RKO (cell line): ENCODE measurements around the gene SNX10.
A peak's percentile ranks its signal among the peaks of the same experiment; 100 is the strongest.
"Not testable (repeated sequence)": the region's sequence is repeated elsewhere in the genome, so short reads cannot be mapped to it uniquely, and the experiment has no call there.

Source experiments
- DNase-seq: peaks from one replicate; pipeline ENCODE4 v3.0.0-alpha.2; 2016; ENCODE audit warnings: low spot score

SNX10 gene, protein sequence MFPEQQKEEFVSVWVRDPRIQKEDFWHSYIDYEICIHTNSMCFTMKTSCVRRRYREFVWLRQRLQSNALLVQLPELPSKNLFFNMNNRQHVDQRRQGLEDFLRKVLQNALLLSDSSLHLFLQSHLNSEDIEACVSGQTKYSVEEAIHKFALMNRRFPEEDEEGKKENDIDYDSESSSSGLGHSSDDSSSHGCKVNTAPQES

DNA sequence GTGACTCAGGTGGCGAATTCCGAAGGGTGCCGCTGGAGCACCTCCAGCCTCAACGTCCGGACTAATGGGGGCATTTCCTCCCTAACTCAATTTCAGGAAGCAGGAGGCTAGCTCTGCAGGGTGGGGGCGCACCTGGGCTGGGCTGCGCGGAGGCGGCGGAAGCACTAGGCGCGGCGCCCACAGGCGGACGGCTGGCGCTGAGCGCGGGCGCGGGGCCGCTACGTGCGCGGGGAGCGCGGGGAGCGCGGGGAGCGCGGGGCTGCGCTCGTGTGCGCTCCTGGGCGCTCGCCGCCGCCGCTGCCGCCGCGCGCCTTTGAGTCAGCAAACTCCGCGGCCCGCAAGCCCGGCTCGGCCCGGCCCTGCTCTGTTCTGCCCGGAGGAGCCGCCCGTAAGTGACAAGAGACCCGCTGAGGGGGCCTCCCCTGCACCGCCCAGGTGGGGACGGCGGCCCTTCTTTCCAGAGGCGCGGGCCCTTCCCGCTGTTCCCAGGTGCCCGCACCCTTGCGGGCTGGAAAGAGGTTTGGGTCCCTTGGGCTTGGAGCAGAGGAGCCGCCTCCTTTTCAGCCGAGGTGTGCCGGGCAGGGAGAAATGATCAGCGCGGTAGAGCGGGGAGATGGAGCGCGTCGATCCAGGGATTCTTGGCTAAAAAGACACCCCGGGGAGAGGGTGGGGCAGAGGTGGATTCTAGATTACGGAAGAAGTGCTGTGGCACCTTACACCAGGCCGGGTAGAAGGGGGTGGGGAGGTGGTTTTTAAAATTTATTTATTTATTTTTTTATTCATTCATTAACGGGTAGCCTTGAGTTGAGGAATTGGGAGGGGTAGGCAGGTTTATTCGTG lies at the start of gene SNX10:
SNX10 (plus strand) TSS at position 164 of the 840 bp plus-strand sequence. CDS start 54,581 bp downstream, outside the sequence.
- DNase-seq, result peak; percentile 82

DNA sequence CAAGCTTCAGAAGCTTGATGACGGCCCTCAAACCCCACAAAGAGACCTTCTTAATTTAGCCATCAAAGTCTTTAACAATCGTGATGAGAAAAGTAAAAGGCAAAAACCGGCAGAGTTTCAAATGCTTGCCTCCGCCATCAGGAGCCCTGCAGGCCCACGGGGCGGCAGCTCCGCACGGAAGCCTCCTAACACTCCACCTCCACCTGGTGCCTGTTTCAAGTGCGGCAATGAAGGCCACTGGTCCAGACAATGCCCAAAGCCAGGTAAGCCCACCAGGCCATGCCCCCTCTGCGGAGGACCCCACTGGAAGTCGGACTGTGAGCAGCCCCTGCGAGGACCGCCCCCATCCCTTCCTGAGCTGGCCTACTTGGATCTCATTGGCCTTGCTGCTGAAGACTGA lies 46.5 kb upstream of the SNX10 start:
- no peak for DNase-seq

DNA sequence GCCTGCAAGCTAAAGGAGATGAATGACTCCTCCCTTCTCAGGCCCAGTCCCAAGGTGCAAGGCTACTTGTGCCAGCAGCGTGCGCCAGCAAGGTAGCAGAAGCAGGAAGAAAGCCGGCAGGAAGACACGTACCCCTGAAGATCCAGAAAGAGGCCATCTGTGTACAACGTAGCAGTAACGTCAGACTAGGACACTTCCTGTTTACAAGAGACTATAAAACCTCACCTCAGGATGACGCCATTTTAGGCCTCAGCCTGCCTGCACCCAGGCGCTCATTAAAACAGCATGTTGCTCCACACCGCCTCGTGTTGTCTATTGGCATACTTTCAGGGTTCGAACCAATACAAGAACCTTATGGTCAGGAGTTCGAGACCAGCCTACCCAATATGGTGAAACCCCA lies 41.4 kb upstream of the SNX10 start:
- DNase-seq, result no peak

DNA sequence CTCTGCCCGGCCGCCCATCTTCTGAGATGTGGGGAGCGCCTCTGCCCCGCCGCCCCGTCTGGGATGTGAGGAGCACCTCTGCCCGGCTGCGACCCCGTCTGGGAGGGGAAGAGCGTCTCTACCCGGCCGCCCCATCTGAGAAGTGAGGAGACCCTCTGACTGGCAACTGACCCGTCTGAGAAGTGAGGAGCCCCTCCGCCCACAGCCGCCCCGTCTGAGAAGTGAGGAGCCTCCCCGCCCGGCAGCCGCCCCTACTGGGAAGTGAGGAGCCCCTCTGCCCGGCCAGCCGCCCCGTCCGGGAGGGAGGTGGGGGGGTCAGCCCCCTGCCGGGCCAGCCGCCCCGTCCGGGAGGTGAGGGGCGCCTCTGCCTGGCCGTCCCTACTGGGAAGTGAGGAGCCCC lies 29.8 kb upstream of the SNX10 start:
- DNase-seq, result not testable (repeated sequence)

DNA sequence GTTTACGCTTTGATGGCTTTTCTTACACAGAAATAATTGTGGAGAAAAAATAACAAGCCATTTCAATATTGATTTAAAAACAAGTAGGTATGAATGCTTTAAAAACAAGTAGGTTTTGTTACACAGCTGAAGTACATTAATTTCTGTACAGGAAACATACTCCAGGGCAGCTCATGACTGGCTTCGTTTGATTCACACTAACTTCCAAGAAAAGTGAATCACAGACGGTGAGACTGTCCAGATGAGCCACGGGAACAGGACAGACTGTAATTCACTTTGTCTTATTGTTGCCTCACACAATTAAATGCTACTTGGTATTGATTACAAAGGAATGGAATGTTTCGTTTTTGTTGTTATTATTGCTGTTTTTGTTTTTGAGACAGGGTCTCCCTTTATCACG lies 26.6 kb upstream of the SNX10 start:
- peak; percentile 18 for DNase-seq

DNA sequence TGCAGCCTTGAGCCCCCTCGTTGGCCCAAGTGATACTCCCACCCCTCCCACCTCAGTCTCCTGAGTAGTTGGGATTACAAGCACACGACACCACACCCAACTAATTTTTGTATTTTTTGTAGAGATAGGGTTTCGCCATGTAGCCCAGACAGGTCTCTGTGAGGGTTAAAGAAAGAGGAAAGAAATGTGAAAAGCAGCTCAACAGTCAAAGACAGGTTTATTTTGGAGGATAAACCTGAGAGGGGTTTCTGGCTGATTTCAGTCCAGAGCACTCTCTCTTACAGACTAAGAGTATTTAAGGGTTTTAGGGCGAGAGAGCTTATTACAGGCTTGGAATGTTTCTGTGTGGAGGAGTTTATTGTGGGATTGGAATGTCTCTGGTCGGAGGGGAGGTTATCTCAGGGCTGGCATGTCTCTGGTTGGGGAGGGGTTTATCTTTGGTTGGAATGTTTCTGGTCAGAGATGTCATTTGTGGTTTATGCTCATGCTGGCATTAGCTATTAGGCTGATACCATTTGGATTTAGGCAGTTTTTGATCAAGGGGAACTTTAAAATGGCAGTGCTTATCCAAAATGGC lies 26.1 kb upstream of the SNX10 start:
- DNase-seq, result no peak

DNA sequence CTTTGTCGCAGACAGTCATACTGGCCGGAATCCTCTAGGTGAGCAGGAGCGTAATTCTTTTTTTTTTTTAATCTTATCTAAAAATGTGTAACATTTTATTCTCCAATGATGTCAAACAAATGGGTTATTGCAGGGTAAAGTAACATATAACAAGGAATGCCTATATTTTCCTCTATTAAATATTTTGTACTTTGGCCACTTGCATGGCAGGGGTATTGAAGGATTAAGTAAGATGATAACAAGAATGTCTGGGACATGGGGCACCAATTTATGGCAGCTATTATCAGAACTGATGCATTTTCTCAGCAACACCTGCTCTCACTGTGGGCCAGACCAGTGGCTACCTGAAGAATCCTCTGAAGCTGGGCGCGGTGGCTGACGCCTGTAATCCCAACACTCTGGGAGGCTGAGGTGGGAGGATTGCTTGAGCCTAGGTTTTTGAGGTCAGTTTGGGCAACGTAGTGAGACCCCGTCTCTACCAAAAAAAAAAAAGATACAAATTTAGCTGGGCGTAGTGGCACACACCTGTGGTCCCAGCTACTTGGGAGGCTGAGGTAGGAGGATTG lies 24.0 kb upstream of the SNX10 start:
- DNase-seq, result no peak

DNA sequence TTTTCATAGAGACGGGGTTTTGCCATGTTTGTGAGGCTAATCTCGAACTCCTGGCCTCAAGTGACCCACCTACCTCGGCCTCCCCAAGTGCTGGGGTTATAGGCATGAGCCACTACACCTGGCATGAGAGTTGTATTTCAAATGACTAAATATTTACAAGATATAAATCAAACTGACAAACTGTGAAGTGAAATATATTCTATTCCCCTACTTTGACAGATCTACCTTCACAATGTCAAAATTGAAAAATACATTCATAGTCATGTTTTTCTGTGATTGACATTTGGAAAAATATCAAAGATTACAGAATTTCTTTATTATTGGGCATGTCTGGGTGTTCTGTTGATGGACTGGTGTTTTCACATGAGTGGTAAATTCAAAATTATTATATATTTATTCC lies 16.4 kb upstream of the SNX10 start:
- no peak for DNase-seq

DNA sequence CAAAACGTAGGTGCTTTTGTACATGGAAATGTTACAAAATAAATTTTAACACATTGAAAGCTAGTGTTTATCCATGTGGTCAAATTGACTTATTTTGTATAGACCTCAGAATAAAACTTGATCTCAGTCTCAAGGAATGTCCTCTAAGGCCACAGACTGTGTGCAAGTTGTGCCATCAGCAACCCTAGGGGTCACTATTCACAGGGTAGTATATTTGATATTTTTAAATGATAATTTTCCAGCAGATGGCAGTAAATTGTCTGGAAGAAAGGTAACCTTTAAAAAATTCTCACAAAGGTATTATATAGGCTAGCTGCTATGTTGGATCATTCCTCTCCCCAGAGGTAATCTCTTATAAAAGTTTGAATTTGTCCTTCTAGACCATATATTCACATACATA lies 12.9 kb upstream of the SNX10 start:
- DNase-seq, result peak; percentile 78

DNA sequence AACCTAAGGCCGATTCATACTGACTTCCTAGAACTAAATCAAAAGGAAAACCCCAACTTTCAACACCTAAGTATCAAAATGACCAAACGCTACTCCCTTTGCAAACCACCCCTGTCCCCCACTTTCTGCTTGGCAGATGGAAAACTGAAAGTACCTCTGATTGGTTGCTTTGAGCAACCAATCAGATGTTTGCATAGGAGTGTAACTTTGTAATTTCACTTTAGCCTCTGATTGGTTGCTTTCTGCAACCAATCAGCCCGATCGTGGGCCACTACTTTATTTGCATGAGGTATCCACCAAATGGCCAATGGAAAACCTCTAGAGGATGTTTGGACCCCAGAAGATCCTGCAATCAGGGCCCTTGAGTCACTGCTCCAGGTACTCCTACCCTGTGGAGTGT lies 12.3 kb upstream of the SNX10 start:
- peak; percentile 34 for DNase-seq

DNA sequence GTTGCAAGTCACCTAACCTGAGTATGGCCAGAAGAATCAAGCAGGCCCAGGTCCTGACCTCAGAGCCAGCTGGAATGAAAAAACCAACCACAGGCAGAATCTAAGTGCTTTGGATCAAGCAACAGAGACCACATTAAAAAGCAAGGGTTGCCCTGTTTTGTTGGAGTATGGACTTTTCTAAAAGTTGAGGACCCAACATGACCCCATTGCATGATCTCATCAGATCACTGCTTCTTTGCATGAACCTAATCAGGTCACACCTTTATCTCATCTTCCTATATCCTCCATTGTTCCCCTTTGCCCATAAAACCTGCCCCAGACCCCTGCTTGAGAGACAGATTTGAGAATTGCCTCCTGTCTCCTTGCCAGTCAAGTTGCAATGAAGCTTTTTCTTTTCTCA lies 11.6 kb upstream of the SNX10 start:
- no peak for DNase-seq

DNA sequence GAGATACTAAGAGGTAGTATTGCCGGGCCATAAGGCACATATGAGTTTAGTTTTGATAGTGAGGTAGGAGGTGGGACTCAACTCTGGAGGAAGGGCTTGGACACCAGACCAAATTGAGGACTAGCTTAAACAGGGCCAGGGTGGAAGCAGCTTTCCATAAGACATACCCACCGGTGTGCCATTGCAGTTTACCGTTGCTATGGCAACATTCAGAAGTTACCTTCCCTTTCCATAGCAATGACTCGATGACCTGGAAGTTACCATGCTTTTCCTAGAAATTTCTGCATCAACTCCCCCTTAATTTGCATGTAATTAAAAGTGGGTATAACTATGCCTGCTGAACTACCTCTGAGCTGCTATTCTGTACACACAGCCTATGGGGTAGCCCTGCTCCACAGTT lies 10.9 kb upstream of the SNX10 start:
- DNase-seq, result no peak

DNA sequence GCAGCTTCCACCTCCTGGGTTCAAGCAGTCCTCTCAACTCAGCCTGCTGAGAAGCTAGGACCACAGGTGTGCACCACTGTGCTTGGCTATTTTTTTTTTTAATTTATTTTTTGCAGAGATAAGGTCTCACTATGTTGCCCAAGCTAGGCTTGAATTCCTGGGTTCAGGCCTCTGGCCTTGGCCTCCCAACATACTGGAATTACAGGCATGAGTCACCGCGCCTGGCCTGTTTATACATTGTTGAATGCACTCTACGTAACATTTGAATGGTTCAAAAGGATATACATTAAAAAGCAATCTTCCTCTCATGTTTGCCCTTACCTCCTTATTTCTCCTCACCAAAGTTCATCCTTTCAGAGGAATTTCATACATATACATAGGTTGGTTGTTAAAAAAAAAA lies 7.2 kb upstream of the SNX10 start:
- no peak for DNase-seq

DNA sequence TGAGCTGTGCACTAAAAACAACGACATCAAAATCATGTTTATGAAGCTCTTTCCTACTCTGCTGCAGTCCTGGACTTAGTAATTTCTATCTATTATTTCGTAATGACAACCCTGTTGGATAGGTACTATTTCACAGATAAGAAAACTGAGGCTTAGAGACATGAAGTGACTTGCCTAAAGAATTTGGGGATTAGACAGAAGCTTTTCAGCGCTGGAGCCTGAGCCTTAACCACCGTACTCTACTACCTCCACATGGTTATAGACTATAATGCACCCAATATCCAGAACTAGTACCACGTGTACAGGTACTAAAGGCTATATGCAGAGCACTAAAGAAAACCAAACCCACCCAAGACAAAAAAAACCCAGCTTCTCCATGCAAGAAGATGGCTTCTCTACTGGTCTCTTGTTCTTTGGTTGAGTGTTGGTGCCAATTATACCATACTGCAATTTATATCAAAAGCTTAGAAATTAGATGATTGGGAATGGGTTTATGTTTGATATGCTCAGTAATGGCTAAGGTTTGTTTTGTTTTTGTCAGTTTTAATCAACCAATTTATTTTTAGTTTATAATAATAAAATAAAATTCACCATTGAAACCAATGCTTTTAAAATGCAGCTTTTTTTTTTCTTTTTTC lies 6.5 kb upstream of the SNX10 start:
- DNase-seq, result peak; percentile 30

DNA sequence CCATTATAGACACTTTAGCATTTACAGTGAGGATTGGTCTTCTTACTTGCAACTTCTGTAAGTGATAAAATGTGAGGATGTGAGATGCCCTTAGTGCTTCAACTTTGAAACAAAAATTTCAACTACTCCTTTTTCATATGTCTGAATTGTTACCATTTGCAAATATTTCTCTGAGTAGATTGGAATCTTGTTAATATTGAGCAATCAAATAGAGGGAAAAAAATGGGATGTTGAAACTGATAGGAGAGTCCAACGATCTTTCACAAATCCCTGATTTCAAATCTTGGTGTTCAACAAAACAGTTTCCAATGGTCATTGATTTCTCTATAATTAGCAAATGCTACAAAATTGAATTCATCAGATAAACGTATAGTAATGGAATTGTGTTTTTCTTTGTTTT lies 5.5 kb upstream of the SNX10 start:
- DNase-seq, result no peak

DNA sequence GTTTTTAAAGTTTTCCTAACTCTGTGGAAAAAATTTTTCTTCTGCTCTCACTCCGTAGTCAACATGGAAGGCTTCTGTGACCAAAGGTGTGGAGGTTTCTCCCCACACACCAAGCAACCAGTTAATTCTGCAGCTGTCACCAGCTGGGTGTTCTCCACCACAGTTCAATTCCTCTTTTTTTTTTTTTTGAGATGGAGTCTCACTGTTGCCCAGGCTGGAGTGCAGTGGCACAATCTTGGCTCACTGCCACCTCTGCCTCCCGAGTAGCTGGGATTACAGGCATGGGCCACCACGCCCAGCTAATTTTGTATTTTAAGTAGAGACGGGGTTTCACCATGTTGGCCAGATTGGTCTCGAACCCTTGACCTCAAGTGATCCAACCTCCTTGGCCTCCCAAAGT lies 3.5 kb upstream of the SNX10 start:
- not testable (repeated sequence) for DNase-seq

DNA sequence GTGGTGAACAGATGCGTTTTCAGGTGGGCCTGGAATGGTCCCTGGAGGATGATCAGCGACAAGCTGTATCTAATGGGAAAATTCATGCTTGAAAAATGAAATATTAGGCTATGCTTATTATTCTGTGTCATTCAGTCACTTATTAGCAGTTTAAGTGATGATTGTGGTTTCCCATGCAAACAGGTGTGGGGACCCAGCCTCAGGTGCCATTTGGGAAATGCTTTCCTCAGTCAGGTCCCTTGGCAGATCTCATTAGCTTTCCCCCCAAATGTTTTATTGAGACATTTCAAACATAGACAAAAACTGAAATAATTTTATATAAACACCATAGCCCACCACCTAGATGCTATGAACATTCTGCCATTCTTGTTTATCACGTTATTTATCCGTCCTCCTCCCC lies 411 bp upstream of the SNX10 start:
- DNase-seq, result no peak

DNA sequence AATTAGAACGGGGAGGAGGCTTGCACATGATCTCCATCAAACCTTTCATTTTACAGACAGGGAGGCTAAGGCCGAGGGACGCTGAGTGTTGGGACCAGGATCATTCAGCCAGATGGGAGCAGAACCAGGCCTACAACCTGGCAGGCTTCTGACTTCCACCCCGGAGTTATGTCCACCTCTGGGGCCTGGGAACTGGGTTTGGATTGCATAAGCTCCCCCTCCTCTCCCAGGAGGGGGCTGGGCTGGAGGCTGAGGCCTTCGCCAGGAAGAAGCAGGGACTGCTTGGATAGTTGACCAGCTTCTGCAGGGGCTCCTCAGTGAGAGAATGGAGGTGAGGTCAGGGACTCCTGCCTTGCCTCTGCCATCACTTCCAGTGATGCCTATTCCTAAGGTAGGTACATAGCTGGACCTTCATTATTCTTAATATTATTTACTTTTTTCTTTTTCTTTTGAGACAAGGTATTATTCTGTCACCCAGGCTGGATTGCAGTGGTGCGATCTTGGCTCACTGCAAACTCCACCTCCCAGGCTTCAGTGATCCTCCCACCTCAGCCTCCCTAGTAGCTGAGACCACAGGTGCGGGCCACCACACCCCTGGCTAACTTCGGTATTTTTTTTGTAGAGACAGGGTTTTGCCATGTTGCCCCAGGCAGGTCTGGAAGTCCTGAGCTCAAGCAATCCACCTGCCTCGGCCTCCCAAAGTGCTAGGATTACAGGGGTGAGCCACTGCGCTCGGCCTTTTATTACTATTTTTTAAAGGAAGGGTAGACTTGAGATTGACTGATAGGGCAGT lies 1.3 kb downstream of the SNX10 start:
- peak; percentile 48 for DNase-seq

DNA sequence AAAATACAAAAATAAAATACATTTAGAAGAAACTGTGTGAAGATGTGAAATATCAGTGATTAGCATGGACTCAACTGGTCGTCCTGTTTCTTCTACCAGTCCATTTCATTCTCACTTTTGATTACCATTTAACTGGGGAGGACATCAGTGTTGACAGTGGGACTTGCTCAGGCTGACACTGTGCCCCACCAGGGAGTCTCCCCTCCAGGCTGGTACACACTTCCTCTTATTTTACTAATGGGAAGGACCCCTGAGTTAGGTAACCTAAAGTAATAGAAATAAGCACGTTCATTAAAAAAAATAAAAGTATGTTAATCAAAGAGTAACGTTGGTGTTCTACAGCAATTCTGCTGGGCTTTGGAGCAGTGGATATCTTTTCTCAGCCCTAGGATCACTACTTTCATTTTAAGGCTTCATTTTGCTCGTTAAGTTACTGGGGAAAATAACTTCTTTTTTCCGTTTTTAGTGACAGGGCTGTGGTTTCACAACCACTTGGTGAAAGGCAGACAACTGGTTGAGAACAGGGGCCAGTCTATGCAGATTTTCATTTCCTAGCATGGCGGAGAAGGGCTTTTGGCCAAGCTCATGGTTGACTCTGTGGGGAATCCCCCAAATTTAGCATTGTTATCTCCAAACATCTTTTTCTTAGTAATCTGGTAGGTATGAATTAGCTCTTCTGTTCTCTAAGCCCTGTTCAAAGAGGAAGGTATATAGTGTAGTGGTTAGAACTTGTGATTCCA lies 2.1 kb downstream of the SNX10 start:
- DNase-seq, result no peak

DNA sequence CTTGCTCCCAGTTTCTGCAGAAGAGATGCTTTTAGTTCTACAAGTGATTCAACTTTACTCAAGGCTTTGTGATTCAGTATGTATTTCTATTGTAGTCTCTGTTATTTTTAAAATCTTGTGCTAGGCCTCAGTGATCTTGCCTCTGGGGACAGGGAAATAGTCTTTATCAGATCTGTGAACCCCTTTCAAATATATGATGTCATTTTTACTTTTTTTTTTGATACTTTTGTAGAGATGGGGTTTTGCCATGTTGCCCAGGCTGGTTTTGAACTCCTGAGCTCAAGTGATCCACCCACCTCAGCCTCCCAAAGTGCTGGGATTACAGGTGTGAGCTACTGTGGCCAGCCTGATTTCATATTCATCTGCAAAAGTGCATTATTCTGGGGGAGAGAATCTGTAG lies 3.4 kb downstream of the SNX10 start:
- DNase-seq, result no peak

DNA sequence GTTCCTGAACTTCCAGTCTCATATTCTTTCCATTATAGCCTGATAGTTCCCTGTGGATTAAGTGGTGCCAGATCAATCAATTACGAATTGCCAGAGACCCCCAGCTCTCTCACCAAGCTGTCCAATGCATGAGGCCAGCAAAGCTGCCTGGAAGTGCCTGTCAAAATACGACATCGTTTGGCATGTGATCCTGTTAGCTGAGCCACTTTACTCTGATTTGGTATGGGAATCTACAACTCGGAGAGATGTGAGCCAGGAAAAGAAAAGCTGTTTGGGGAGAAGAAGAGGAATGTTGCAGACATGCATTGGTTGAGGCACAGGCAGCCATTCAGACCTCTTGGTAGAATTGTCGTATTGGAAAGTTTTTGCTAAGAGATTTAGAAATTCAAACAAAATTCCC lies 3.9 kb downstream of the SNX10 start:
- DNase-seq, result no peak
